ENCODE results near the gene KCNJ12. TPM values are rescaled to one million over a fixed set of nuclear protein-coding genes. Genes with fewer than 3 reads are reported as not detected.

KCNJ12 gene
- total RNA-seq, 4 donors from 2014 or later = 0.94 to 1.7 TPM; not detected in 2

- H3K4me1 ChIP-seq = no peaks in the 10 kb centered on the region
- TF ChIP-seq CTCF (IDR thresholded peaks at IDR 0.05) (no peak), POLR2A (IDR thresholded peaks at IDR 0.05) (no peak)
- H3K4me3 ChIP-seq = no peak overlapping the region
- H3K27ac ChIP-seq = no peak overlapping the region
- H3K27me3 ChIP-seq = no peaks in the 10 kb centered on the region
- H3K36me3 ChIP-seq = no peaks in the 10 kb centered on the region
- no peak for DNase-seq
- H3K9me3 ChIP-seq = no peaks in the 10 kb centered on the region
These were observed 11.5 kb downstream of the KCNJ12 start for GRCh38 chr17:21387616-21388015.

- no peak for DNase-seq
- Histone ChIP-seq H3K4me1 (no peaks in the 10 kb centered on the region), H3K27ac (no peak overlapping the region), H3K9me3 (no peaks in the 10 kb centered on the region), H3K27me3 (no peaks in the 10 kb centered on the region), H3K4me3 (no peak overlapping the region), H3K36me3 (no peaks in the 10 kb centered on the region)
- TF ChIP-seq CTCF (IDR thresholded peaks at IDR 0.05) = no peak
These were observed 11.9 kb downstream of the KCNJ12 start for GRCh38 chr17:21388066-21388465.

- Histone ChIP-seq H3K4me3 (no peak overlapping the region), H3K27ac (no peak overlapping the region), H3K36me3 (no peaks in the 10 kb centered on the region), H3K4me1 (no peaks in the 10 kb centered on the region), H3K9me3 (no peaks in the 10 kb centered on the region), H3K27me3 (no peaks in the 10 kb centered on the region)
- DNase-seq = no peak
- TF ChIP-seq POLR2A (IDR thresholded peaks at IDR 0.05) = no peak
- no peak for TF ChIP-seq CTCF (IDR thresholded peaks at IDR 0.05)
These were observed 12.8 kb downstream of the KCNJ12 start for GRCh38 chr17:21388944-21389343.

GRCh38 chr17:21389394-21389793 lies 13.2 kb downstream of the KCNJ12 start:
- no peak overlapping the region for H3K27ac ChIP-seq
- no peaks in the 10 kb centered on the region for H3K36me3 ChIP-seq

GRCh38 chr17:21390294-21390693 lies 14.1 kb downstream of the KCNJ12 start:
- no peak overlapping the region for H3K27ac ChIP-seq
- H3K27me3 ChIP-seq = no peaks in the 10 kb centered on the region
- no peaks in the 10 kb centered on the region for H3K36me3 ChIP-seq
- no peaks in the 10 kb centered on the region for H3K4me1 ChIP-seq
- H3K4me3 ChIP-seq = no peak overlapping the region
- TF ChIP-seq POLR2A (IDR thresholded peaks at IDR 0.05) = no peak
- no peak for TF ChIP-seq CTCF (IDR thresholded peaks at IDR 0.05)
- no peak for DNase-seq
- no peaks in the 10 kb centered on the region for H3K9me3 ChIP-seq

More at GRCh38 chr17:21389394-21389793, 13.2 kb downstream of the KCNJ12 start:
- Histone ChIP-seq H3K4me3 (no peak overlapping the region), H3K27me3 (no peaks in the 10 kb centered on the region), H3K9me3 (no peaks in the 10 kb centered on the region), H3K4me1 (no peaks in the 10 kb centered on the region)
- TF ChIP-seq POLR2A (IDR thresholded peaks at IDR 0.05) = no peak
- TF ChIP-seq CTCF (IDR thresholded peaks at IDR 0.05) = no peak
- no peak for DNase-seq

- Histone ChIP-seq H3K27ac (no peak overlapping the region), H3K4me3 (no peak overlapping the region), H3K4me1 (no peaks in the 10 kb centered on the region), H3K27me3 (no peaks in the 10 kb centered on the region), H3K36me3 (no peaks in the 10 kb centered on the region), H3K9me3 (no peaks in the 10 kb centered on the region)
- no peak for DNase-seq
- TF ChIP-seq CTCF (IDR thresholded peaks at IDR 0.05) (no peak), POLR2A (IDR thresholded peaks at IDR 0.05) (no peak)
These were observed 16.1 kb downstream of the KCNJ12 start for GRCh38 chr17:21392266-21392665.

All from Peyer's patch (tissue), 4 donors.